NCI-H187 treated with DMSO at 0.1 percent for 48 hours (cell line): ENCODE results near the gene RHBDD1.

Experiments used
- DNase-seq: peaks from one replicate; lab custom pipeline; 2025; lab: John Stamatoyannopoulos, UW

The RHBDD1 gene

DNA sequence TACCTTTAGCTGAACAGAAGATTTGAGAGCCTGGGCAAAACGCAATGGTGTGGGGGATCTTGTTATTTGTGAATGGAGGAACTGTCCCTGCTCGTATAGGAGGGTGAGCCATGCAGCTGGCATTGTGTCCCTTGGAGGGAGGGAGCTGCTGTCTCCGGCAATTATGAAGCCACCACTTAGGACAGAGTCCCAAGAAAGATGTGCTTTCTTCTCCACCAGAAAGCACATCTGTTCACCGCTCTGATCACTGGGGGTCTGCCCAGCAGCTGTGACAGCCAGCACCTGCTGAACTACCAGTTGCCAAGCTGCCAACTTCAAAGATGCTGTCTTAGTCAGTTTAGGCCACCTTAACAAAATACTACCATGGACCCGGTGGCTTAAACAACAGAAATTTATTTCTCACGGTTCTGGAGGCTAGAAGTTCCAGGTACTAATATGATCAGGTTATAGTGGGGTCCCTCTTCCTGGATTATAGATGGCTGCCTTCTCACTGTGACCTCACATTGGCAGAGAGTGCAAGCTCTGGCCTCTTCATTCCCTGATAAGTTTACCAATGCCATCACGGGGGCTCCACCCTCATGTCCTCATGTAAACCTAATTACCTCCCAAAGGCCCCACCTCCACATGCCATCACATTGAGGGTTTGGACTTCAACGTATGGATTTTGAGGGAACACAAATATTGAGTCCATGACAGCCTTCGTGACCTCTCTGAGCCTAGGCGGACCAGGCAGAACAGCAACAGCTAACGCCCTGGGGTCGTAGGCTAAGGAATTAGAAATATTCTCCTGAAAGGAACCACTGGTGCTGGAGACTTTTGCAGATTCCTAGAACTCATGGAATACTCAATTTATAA is 148.3 kb downstream of the RHBDD1 start:
- no peak for DNase-seq

DNA sequence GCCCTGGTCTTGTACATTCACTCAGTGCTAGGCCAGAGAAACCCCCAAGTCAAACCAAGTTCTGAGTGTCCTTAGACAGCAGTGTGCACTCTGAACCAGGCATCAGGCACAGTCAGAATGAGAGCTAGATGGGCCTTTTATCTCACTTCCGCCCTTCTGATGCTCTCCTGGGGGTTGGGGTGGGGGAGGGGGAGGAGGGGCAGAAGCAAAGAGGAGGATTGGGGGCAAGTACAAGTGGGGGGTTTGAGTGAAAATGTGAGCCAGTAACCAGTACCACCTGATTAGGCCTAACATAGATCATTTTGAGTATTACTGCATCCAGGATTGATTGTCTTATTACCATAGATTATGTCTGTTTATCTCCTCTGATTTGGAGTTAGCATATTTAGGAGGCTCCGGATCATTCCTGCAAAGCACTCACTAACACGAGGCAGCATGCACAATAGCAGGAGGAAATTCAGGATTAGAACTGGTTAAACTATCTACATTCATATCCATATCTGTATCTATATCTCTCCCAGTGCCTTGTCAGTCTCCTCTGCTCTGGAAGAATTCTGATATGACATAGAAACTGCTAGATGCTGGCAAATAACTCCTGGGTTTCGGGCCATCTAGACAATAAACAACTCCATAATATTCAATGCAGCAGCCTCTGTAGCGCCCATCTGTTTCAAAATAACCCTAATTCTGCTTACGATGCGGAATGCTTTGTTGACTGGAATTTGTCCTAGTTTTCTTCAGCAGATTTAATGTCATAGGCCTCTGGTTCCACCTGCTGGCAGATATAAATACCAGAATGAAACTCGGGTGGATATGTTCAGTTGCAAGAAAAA is 149.1 kb downstream of the RHBDD1 start:
- no peak for DNase-seq

DNA sequence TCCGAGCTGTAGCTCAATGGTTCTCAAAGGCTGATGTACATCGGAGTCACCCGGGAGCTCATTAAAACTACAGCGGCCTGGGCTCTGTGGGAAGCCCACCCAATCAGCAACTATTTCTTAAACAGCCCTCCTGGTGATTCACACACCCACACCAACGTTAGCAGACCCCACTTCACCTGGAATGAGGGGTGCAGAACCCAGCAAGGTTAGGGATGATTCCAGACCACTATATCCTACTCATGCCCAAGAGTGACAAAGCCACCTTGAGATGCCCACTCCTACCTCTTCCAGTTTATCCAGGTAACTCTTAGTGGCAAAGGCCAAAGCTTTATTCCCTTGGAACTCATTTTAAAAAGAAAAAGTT is 149.7 kb downstream of the RHBDD1 start:
- no peak for DNase-seq

DNA sequence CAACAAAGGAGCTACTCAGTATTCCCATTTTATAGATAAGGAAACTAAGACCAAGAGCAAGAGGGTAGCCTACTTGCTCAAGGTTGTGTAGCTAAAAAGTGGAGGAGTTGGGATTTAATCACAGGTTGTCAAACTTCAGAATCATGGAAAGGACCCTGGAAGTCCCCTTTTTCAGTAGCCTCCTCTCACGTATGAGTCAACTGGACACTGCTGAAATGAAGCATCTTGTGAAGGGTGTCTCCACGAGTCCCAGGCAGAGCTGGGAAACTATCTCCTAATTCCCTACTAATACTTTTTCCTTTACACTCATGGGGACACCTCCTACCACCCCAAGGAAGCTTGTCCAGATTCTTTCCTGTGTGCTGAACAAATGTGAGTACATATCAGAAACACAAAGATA is 155.8 kb downstream of the RHBDD1 start:
- no peak for DNase-seq

DNA sequence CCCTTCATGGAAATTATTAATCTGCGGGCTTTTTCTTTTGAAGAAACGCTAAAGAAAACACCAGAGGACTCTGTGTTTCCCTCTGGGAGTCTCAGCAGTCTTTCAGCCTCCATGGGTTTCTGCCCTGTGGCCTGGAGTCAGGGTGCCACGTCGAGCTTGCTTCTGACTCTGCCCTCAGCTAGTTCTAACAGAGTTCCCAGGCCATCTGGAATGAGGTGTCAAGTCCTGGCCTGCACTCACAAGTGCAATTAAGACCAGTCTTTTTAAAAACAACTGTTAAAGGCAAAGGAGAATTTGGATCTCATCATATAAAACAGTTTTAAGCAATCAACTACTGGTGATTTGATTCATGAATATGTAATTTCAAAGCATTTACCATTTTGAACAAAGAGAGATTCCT is 157.3 kb downstream of the RHBDD1 start:
- DNase-seq: no peak

DNA sequence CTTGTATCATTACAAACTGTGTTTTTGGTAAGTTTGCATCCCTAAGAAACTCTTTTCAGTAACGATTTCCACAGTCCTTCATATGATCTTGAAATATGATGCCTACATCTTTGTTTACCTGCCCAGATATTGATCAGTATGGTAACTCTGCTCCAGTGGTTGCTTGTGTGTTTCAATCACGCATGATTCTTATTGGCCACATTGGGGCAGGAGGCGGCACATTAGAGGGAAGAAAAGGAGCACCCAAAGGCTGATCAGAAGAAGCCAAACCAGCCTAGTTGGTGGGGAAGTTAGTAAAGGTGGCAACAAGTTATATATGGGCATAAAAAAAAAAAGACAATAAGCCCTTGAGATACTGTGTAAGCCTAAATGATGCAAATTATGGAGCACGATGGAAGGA is 158.9 kb downstream of the RHBDD1 start:
- DNase-seq: no peak

DNA sequence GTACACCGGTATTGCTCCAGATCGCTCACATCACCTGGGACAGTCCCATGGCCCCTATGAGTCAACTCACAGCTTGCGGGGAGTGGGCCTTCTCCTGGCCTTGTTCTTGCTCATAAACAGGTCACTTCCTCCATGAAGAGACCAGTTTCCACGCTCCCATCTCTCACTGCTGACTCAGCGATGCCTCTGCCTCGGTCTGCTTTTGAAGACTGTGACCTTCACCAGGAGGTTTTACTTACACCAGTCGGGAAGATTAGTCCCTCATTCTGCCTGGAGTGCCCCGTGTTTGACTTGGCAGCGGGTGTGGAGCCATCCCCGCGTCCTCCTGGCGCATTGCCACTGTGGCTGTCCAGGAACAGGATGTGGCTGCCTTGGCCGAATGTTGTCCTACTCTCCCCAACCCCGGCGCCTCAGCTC is 159.8 kb downstream of the RHBDD1 start:
- DNase-seq: no peak

DNA sequence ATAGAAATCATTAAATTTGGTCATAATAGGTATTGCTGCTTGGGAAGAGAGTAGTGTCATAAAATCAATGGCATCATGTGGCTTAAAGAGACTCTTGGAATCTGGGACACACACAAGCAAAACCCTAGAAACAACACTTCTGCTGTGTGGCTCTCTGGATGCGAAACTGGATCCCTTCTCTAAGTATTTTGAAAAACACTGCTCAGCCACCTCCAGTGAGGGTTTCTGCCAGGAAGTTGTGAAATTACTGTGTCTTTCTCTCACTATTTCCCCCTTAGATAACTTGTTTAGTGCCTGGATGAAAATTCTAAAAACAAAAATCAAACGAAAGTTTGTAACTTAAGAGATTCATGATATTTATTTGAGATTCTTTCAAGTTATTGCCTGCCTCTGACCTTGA is 163.8 kb downstream of the RHBDD1 start:
- DNase-seq: no peak

DNA sequence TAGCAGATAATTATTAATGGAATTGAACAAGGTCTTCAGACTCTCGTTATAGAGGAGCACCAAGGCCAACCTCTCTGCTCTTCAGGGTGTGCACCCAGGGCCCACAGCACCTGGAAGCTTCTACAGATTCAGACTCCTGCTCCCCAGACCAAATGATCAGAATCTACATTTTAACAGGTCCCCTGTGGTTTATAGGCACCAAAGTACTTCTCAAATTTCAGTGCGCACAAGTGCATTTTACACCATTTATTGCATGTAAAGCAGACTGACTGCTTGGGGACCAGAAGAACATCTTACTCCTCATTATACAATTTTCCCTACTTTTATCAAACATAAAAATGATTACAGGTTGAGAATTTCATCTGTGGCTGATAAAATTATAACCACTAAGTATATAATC is 164.3 kb downstream of the RHBDD1 start:
- no peak for DNase-seq

DNA sequence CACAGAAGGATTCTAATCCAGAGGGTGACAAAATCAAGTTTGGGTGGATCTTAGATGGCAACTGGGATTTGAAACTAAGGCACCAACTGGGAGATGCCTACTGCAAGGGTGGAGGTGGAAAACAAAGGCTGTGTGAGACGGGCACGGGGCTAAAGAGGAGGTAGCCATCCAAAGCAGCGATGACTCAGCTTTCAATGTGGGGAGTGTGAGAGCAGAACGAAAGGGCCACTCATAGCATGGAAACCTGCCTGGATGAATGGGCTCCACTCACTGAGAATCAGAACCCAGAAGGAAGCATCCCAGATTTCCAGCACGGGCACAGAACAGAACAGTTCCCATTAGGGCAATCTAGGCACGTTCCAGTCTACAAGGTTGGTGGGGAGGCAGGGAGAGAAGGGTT is 168.6 kb downstream of the RHBDD1 start:
- DNase-seq: no peak

DNA sequence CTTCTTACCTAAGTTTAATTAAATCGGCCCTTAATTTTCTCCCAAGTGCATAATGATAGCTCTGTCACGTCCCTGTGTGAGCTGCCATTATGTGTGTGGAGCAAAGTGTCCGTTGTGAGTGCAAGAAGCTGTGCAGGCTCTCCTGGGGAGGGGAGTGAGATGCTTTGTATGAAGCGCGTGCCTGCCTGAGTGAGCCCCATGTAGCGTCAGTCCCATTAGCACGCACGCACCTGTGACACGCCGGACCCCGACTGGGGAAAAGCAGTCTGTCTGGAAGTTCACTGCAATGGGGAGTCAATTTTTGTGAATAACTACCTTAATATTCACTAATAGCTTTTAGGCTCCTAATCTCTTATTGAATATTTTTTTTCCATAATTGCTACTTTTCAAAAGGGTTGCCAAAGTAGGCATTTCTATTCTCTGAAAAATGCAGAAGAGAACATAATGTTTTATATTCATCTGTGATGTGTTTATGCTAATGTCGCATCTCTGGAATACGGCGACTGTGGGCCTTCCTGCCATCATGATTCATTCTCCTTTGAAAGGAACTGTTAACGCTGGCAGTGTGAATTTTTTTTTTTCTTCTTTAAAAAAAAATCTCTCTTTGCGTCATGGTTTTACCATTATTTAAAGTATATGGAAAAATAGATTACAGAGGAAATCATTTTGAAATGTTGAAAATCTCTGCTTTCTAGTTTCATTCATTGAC is 170.5 kb downstream of the RHBDD1 start:
- DNase-seq: no peak

DNA sequence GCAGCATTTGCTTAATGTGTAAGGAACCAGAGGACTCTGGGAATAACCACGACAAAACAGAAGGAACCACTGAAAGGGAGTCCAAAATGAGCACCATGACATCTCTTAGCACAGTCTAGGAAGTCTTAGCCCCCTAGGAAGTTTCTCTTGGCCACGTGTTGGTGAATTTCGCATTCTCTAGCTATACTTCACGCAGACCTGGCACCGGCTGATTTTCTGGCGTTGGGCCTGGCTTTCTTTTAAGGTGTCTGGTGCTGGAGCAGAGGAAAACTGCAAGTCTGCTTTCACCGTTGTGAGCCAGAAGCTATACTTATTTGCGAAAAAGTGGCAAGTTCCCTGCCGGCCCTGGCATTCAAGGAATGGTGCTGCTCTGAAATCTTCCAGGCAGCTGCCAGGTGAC is 171.3 kb downstream of the RHBDD1 start:
- no peak for DNase-seq

DNA sequence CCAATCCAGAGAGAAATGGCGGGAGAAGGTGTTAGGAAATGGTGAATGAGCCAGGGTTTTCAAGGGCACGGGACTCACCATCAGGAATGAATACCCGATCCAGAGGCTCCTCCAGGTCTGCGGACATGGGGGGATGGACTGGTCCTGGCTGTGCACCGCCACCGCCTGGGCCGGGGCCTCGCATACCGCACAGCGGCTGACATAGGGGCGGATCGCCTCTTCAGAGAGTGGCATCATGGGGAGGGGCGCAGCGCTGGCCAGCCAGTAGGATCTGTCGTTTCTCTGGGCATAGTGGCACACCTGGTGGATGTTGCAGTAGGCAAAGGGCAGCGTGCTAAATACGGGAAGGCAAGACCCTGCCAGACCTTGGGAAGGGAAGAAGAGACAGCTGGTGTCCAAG is 172.1 kb downstream of the RHBDD1 start:
- no peak for DNase-seq

DNA sequence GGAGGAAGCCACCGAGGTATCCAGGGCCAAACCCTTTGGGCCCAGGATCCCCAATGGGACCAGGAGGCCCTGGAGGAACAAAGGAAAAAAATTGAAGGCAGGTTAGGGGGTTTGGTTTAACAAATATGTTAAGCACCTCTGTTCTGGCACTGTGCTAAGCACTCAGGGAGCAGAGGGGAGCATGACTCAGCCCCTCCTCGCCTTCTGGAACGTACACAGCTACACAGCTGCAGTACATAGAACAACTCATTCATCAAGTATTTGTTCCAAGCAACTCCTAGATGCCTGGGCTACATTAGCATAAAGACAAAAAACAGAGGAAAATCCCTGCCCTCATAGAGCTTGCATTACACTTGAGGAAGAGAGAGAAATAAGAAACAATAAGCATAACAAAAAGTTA is 174.6 kb downstream of the RHBDD1 start:
- DNase-seq: no peak

DNA sequence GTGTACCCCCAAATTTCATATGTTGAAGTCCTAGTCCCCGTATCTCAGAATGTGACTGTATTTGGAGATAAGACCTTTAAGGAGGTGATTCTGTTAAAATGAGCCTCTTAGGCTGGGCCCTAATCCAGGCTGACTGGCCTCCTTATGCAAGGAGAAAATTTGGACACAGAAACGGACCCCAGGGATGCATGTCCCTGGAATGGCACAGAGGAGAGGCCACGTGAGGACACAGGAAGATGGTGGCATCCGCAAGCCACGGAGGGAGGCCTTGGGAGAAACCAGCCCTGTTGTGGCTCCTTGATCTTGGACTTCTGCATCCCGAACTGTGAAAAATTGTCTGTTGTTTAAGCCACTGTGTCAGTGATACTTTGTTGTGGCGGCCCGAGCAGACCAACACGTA is 177.5 kb downstream of the RHBDD1 start:
- no peak for DNase-seq

DNA sequence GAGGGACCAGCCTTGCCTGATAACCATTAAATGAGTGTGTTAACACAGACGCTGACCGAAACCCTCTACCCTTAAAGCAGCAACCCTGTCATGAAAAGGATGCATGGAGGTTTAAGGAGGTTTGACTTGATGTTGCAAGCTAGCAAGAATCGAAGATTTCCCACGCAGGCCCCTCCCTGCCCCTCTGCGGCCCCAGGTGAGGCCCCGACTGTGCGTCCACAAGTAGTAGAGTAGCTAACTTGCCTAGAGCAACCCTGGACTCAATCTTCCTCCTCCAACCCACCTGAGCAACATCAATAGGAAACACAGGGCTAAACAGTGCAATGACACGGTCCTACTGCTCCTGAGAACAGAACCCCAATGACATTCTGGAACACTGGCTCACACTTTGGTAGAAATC is 178.0 kb downstream of the RHBDD1 start:
- no peak for DNase-seq

DNA sequence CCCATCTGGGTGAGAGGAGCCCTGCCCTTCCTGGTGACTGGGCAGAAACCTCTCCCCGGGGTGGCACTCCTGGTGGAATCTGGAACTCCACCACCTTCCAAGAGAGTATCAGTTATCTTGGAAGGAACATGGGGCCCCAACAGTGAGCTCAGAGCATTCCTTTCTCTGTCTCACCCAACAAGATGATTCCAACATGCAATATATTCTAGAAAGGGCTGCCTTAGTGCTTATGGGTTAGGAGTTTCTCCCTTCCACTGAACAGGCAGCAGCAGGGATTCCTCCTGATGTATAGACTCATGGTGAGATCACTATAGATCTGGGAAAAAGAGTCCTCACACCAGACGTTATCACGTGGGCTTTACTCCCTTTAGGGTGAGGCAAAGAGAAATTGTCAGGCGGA is 181.0 kb downstream of the RHBDD1 start:
- no peak for DNase-seq

DNA sequence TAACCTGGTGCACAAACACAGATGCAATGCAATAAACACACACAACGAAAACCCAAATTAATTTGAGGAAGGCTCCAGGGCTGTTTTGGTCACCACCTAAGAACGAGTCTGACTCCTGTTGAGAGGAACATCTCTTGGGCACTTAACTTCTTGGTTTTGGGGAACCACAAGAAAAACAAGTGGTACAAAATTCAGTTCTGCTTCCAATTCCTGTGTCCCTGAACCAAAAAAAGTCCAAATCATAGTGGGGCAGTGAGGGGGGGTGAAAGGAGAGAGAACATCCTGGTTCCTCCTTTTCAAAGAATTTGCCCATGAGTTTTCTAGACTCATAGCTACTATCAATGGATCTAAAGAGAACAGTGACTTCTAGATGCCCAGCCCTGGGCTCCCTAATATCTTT is 184.6 kb downstream of the RHBDD1 start:
- DNase-seq: no peak

DNA sequence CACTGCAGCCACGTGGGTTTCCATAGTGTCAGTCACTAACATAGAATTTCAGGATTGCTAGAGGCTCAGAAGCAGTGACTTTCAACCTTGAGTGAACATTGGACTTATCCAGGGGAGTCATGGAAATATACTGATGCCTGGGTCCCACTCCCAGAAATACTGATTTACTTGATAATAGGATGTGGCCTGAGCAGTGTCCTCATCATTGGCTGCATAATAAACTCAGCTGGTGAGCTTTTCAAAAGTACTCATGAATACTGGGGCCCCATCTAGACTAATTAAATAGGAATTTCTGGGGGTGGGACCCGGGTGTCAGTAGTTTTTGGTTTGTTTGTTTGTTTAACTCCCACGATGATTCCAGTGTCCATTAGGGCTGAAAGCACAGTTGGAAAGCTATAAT is 186.8 kb downstream of the RHBDD1 start:
- no peak for DNase-seq

DNA sequence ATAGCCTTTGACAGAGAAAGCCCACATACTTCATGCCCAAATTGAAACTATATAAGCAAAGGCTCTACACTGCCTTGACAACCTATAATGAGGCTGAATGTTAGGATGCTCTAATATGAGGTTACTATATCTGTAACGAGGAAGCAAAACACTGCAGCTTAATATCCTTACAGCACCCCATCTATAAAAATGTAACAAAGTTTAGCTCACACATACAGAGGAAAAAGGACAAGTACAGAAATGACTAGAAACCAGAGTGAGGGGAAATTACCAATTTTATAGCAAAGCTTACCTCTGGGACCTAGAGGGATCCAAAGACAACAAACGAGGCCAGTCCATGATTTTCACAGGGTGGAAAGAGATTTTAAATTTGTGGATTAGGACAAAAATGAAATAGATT is 189.7 kb downstream of the RHBDD1 start:
- no peak for DNase-seq

DNA sequence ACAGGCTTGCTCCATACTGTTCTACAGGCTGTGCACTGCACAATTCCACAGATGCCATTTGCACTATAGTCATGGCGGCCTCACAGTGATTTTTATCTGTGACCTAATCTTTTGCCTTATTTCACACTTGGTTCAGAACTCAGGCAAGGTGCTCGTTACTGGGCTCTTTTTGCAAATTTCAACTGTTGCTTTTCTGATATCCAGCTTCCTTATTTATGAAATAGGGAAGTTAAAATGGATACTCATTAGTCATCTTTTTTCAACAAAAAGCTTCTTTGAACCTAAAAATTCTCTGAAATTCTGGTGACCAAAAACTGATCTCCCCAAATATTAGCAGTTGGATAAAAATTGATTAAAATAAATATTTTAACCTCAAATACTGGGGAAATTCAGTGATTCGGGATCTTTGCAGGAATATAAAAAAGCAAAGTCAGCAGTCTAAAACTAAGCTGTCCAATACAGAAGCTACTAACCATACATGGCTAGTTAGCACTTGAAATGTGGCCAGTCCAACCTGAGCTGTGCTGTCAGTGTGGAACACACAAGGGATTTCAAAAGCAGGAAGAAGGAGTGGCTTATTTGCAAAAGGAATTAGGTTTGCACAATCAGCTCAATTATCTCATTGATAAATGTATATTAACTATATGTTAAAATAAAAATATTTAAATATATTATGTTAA is 193.7 kb downstream of the RHBDD1 start:
- no peak for DNase-seq

DNA sequence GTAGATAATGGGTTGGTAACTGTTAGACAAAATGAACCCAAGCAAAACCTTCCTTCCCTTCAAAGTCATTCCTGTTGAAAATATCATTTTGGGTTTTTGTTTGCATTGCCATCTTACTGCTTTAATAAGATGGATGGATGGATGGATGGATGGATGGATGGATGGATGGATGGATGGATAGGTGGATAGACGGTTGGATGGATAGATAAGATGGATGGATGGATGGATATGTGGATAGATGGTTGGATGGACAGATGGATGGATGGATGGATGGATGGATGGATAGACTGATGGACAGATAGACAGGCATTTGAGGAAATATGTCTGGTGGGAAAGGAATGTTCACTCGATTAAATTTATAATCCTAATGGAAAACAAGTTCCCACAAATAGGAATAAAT is 194.9 kb downstream of the RHBDD1 start:
- no peak for DNase-seq
